Astrocyte (in vitro differentiated cells and primary cell): ENCODE measurements around the gene ZAP70.

Source experiments
- CTCF ChIP-seq: IDR thresholded peaks from 2 replicates; pipeline ENCODE4 v1.5.1; 2011; ENCODE audit warnings: low read depth, mild to moderate bottlenecking, inconsistent platforms, low read length, moderate library complexity; ENCODE audit not compliant: insufficient read depth
- EZH2 ChIP-seq: IDR thresholded peaks from 2 replicates; pipeline ENCODE4 v1.6.1; 2012; ENCODE audit warnings: mild to moderate bottlenecking, low read length, inconsistent platforms; ENCODE audit not compliant: insufficient read depth

GRCh38 chr2:97688062-97688827 is 25.1 kb upstream of the ZAP70 start:
- TF ChIP-seq CTCF: no peak
- no peak for TF ChIP-seq EZH2
